CD4-positive, alpha-beta T cell treated with Interleukin-4 for 4 hours (primary cell): ENCODE data around the gene RBM25.

Experiments used
- DNase-seq: peaks from one replicate; pipeline ENCODE4 v3.0.0-alpha.2; 2020

RBM25 gene

GRCh38 chr14:73172500-73172899, 114.2 kb downstream of the RBM25 start:
- no peak for DNase-seq

DNA sequence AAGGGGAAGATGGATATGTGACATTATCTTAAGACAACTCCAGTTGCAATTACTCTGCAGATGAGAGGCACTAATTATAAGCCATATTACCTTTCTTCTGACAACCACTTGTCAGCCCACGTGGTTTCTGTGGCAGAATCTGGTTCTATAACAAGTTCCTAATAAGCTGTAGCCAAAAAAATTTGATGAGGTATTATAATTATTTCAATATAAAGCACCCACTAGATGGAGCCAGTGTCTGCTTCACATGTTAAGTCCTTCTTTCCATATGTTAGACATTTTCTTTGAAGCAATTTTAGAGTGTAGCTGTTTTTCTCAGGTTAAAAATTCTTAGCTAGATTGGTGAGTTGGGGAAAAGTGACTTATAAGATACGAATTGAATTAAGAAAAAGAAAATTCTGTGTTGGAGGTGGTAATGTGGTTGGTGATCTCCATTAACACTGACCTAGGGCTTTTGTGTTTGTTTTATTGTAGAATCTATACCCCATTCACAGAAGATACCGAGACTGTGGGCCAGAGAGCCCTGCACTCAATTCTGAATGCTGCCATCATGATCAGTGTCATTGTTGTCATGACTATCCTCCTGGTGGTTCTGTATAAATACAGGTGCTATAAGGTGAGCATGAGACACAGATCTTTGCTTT, 114.9 kb downstream of the RBM25 start:
- DNase-seq, result peak; percentile 27
